ENCODE measurements around the gene C1QTNF8.

DNA sequence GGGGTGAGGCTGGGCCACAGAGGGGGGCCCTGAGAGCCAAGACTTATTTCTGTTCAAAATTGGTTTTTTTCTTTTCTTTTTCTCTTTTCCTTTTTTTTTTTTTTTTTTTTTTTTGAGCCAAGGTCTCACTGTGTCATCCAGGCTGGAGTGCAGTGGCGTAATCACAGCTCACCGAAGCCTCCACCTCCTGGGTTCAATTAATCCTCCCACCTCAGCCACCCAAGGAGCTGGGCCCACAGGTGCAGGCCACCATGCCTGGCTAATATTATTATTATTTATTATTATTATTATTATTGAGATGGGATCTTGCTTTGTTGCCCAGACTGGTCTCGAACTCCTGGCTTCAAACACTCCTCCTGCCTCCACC is 39.4 kb upstream of the C1QTNF8 start:
- TF ChIP-seq POLR2A (IDR thresholded peaks at IDR 0.05) = no peak
- TF ChIP-seq, protein P1, sequence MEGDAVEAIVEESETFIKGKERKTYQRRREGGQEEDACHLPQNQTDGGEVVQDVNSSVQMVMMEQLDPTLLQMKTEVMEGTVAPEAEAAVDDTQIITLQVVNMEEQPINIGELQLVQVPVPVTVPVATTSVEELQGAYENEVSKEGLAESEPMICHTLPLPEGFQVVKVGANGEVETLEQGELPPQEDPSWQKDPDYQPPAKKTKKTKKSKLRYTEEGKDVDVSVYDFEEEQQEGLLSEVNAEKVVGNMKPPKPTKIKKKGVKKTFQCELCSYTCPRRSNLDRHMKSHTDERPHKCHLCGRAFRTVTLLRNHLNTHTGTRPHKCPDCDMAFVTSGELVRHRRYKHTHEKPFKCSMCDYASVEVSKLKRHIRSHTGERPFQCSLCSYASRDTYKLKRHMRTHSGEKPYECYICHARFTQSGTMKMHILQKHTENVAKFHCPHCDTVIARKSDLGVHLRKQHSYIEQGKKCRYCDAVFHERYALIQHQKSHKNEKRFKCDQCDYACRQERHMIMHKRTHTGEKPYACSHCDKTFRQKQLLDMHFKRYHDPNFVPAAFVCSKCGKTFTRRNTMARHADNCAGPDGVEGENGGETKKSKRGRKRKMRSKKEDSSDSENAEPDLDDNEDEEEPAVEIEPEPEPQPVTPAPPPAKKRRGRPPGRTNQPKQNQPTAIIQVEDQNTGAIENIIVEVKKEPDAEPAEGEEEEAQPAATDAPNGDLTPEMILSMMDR (IDR thresholded peaks at IDR 0.05) = no peak
